Brain microvascular endothelial cell (primary cell): ENCODE measurements around the gene R3HDM4.

Experiments
- DNase-seq: peaks from one replicate; pipeline ENCODE4 v3.0.0-alpha.2; 2020
- H3K27ac ChIP-seq: fragments of 250-450 bp; sonication (Bioruptor Pico); 2 replicates; pipeline ENCODE4 v1.5.1; 2020; ENCODE audit warnings: mild to moderate bottlenecking, moderate library complexity
- H3K27me3 ChIP-seq: fragments of 250-450 bp; sonication (Bioruptor Pico); replicated peaks from 2 replicates; pipeline ENCODE4 v1.5.1; 2020; ENCODE audit warnings: mild to moderate bottlenecking
- H3K36me3 ChIP-seq: fragments of 250-450 bp; sonication (Bioruptor Pico); replicated peaks from 2 replicates; pipeline ENCODE4 v1.5.1; 2020; ENCODE audit warnings: mild to moderate bottlenecking
- H3K4me3 ChIP-seq: 2 replicates; pipeline ENCODE4 v1.5.1; 2011; ENCODE audit warnings: low read depth, mild to moderate bottlenecking, control low read depth, low read length, moderate library complexity
- CTCF ChIP-seq: IDR thresholded peaks from 2 replicates; pipeline ENCODE4 v1.5.1; 2011; ENCODE audit warnings: low read depth, mild to moderate bottlenecking, moderate library complexity, low read length, control low read depth, inconsistent platforms; ENCODE audit errors: missing control alignments
- in situ Hi-C: cut with HindIII; loops from 2 replicates; pipeline ENCODE4 v1.10.0; 2017; ENCODE audit warnings: low sequenced_read_pairs, low pct_ligation_motif_present

R3HDM4 gene

GRCh38 chr19:907183-907853 is 5.7 kb downstream of the R3HDM4 start:
- in situ Hi-C loops, result no loop called here
- no peaks in the 10 kb centered on the region for H3K36me3 ChIP-seq
- TF ChIP-seq CTCF, result no peak
- no peak overlapping the region for H3K4me3 ChIP-seq
- H3K27ac ChIP-seq, result no peak overlapping the region
- H3K27me3 ChIP-seq, result no peaks in the 10 kb centered on the region
- DNase-seq, result no peak

DNA sequence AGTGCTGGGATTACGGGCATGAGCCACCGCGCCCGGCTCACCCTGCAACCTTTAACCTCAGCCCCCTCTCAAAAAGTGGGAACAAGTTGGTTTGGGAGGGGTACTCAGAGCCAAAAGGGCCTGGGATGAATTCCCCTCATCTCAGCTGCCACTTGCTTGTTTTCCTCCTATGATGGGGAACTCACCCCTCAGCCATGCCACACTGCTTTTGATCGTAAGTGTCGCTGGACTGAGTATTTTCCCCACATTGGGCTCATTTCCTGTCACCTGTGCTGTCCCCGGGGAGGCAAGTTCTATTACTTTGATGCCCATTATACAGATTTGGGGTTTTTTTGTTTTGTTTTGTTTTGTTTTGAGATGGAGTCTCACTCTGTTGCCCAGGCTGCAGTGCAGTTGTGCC is 6.5 kb downstream of the R3HDM4 start:
- Histone ChIP-seq H3K27ac (no peak overlapping the region), H3K27me3 (no peaks in the 10 kb centered on the region), H3K36me3 (peaks cover 3% of the 10 kb centered on the region), H3K4me3 (no peak overlapping the region)
- TF ChIP-seq CTCF, result no peak
- no peak for DNase-seq
- in situ Hi-C loops, result no loop called here

- H3K27ac ChIP-seq, result no peak overlapping the region
- no peaks in the 10 kb centered on the region for H3K27me3 ChIP-seq
- no peak for DNase-seq
- peaks cover 11% of the 10 kb centered on the region for H3K36me3 ChIP-seq
- in situ Hi-C loops, result no loop called here
- no peak for TF ChIP-seq CTCF
- H3K4me3 ChIP-seq, result no peak overlapping the region
These were observed 8.5 kb downstream of the R3HDM4 start for GRCh38 chr19:904545-904944.

- H3K27ac ChIP-seq, result no peak overlapping the region
- peaks cover 22% of the 10 kb centered on the region for H3K36me3 ChIP-seq
- in situ Hi-C loops, result no loop called here
- no peak for TF ChIP-seq CTCF
- no peak overlapping the region for H3K4me3 ChIP-seq
- DNase-seq, result no peak
- no peaks in the 10 kb centered on the region for H3K27me3 ChIP-seq
These were observed 9.7 kb downstream of the R3HDM4 start for GRCh38 chr19:903266-903797.

DNA sequence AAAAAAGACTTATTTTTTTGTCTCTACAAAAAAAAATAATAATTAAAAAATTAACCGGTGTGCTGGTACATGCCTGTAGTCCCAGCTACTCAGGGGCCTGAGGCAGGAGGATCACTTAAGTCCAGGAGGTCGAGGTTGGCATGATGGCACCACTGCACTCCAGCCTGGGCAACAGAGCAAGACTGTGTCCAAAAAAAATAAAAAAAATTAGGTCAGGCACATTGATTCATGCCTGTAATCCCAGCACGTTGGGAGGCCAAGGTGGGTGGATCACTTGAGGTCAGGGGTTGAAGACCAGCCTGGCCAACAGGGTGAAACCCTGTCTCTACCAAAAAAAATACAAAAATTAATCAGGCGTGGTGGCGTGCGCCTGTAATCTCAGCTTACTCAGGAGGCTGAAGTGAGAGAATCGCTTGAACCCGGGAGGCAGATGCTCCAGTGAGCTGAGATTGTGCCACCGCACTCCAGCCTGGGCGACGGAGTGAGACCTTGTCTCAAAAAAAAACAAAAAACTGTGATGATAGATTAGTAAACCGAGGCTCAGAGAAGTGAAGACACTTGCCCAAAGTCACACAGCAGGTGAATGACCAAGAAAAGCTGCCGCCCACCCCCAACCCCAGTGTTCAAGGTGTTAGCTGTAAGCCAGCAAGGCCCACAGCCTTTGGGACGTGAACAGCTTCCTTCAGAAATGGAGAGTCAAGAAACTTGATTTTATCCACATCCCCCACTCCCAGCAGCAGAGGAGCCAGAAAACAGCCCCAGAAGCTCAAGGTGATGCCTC is 10.4 kb downstream of the R3HDM4 start:
- no peak overlapping the region for H3K4me3 ChIP-seq
- no peak for TF ChIP-seq CTCF
- DNase-seq, result no peak
- H3K36me3 ChIP-seq, result peaks cover 24% of the 10 kb centered on the region
- in situ Hi-C loops, result no loop called here
- H3K27ac ChIP-seq, result no peak overlapping the region
- no peaks in the 10 kb centered on the region for H3K27me3 ChIP-seq
